Breast epithelium (tissue), 3 donors: ENCODE data around the gene MYEOV.

ENCODE experiments used
- CTCF ChIP-seq, 3 donors: fragments of 450-650 bp; IDR thresholded peaks; one replicate each; pipeline ENCODE4 v1.5.1; 2016 to 2017; ENCODE audit warnings: antibody characterized with exemption in 3 of 3, mild to moderate bottlenecking in 3 of 3, moderate library complexity in 3 of 3
- POLR2A ChIP-seq: fragments of 450-650 bp; IDR thresholded peaks from one replicate; pipeline ENCODE4 v1.6.1; 2016; ENCODE audit warnings: antibody characterized with exemption, mild to moderate bottlenecking, moderate library complexity
- POLR2AphosphoS5 ChIP-seq, 3 donors: sonication (generic); formaldehyde crosslinking; IDR thresholded peaks; one replicate each; pipeline ENCODE4 v1.6.1; 2017; ENCODE audit warnings: antibody characterized with exemption in 3 of 3

- TF ChIP-seq CTCF (IDR thresholded peaks at IDR 0.05) (no peak), POLR2A (no peak), POLR2AphosphoS5 (IDR thresholded peaks at IDR 0.05) (no peak)
These were observed 23.6 kb downstream of the MYEOV start for GRCh38 chr11:69317401-69318092.
